GM10266 (cell line): ENCODE data around the gene HOXD9.

ENCODE experiments used
- DNase-seq: peaks from one replicate; pipeline ENCODE4 v3.0.0; 2012; ENCODE audit errors: extremely low spot score
- CTCF ChIP-seq: IDR thresholded peaks from 2 replicates; pipeline ENCODE4 v1.5.1; 2012; ENCODE audit warnings: mild to moderate bottlenecking, low read depth; ENCODE audit not compliant: control insufficient read depth, insufficient read depth; ENCODE audit errors: missing control alignments

HOXD9 gene

DNA sequence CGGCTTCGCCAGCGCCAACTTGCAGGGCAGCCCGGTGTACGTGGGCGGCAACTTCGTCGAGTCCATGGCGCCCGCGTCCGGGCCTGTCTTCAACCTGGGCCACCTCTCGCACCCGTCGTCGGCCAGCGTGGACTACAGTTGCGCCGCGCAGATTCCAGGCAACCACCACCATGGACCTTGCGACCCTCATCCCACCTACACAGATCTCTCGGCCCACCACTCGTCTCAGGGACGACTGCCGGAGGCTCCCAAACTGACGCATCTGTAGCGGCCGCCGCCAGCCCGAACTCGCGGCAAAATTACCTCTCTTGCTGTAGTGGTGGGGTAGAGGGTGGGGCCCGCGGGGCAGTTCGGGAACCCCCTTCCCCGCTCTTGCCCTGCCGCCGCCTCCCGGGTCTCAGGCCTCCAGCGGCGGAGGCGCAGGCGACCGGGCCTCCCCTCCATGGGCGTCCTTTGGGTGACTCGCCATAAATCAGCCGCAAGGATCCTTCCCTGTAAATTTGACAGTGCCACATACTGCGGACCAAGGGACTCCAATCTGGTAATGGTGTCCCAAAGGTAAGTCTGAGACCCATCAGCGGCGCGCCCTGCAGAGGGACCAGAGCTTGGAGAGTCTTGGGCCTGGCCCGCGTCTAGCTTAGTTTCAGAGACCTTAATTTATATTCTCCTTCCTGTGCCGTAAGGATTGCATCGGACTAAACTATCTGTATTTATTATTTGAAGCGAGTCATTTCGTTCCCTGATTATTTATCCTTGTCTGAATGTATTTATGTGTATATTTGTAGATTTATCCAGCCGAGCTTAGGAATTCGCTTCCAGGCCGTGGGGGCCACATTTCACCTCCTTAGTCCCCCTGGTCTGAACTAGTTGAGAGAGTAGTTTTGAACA lies 49.7 kb downstream of the HOXD9 start:
- TF ChIP-seq CTCF: no peak
- no peak for DNase-seq

DNA sequence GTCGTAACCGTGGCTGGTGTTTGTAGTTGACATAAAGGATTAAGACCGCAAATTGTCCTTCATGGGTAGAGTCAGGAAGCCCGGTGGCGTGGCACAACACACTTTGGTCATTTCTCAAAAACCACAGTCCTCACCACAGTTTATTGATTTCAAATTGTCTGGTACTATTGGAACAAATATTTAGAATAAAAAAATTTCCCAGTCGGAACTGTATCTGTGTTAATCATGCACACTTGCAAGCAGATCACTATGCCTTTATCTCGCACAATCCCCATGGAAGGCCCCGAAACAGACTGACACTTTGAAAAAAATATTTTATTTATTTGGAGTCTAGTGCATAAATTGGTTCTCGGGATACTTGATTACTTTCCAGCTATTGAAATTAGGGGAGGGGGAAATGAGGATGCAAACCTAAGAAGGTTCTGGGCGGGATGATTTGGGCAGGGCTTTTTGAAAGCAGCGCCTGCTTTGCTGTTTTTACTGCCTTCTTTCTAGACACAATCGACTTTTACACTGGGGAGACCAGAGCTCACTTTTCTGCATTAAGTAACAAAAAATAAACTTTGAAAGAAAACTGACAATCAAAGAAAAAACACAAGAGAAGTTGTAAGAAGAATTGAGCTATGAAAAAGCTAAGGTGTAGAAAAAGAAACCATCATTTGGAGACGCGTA lies 50.5 kb downstream of the HOXD9 start:
- no peak for TF ChIP-seq CTCF

GRCh38 chr2:176173567-176174381 lies 51.3 kb downstream of the HOXD9 start:
- DNase-seq: no peak
- TF ChIP-seq CTCF: no peak

More for the DNA sequence above, 50.5 kb downstream of the HOXD9 start:
- DNase-seq: no peak

DNA sequence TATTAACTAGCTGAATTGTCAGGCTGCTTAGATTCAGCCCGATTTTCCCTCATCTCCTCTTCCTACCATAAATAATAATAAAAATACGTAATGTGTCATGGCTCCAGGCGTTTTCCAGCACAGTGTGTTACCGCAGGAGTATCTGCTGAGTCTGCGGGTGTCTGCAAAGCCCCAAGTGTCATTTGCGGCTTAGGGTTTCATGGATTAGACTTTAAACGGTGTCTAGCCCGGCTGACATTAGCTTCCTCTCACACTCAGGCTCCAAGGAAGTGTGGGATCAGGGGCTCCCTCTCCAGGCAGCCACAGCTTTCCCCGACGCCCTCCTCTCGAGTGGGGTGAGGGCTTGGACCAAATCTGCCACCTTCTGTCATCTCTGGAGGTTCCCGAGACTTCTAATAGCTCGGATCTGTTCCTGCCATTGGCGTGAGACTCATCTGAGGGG lies 51.9 kb downstream of the HOXD9 start:
- TF ChIP-seq CTCF: no peak
- DNase-seq: no peak
